Ishikawa (cell line): ENCODE data around the gene ZFP69.

Source experiments
- RAD21 ChIP-seq: IDR thresholded peaks from 2 replicates; pipeline ENCODE4 v1.6.1; 2012; ENCODE audit warnings: low read depth
- TF ChIP-seq, protein P1 (sequence below): IDR thresholded peaks from 2 replicates; pipeline ENCODE4 v1.6.1; 2012

DNA sequence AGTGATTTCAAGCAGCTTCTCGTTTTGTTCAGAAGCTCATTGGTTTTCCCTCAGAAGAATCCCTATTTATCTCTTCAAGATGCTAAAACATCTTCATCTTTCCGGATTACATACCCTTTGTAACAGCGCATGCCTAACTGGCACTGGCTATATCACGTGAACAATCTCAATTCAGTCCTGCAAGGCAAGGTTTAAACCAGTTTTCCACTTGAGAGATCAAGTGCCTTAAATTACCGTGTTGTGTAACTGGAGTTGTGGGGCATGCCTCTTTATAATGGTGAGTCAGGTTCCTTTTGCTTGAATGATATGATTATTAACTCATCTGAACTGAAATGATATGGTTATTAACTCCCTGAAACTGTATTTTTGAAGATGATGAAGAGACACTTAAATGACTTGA, 37.8 kb upstream of the ZFP69 start:
- TF ChIP-seq, protein P1, sequence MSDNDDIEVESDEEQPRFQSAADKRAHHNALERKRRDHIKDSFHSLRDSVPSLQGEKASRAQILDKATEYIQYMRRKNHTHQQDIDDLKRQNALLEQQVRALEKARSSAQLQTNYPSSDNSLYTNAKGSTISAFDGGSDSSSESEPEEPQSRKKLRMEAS, result no peak
- no peak for TF ChIP-seq RAD21
